ENCODE measurements around the gene GPD1. TPM values are rescaled to one million over a fixed set of nuclear protein-coding genes. Genes with fewer than 3 reads are reported as not detected.
"Not testable (repeated sequence)": the region's sequence is repeated elsewhere in the genome, so short reads cannot be mapped to it uniquely, and the experiment has no call there.

The GPD1 gene
- total RNA-seq, 2 experiments from 2014 or later: 0.41 to 0.47 TPM

DNA sequence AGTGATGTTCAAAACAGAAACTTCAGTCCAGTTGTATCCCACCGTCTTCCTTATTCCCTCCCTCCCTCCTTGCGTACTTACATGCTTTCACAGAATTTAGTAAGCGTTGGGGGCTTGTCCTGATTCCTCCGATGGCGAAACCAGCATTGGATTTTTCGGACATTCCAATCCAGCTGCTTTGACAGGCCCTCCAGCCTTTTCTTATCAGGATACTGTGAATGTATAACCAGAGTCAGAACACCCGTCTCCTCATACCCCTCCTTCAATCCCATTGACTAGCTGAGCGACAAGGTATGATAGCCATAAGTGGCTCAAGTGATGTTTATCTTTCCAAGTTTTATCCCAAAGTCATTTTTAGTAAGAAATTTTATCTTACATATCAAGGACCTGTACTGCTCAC, 39.2 kb downstream of the GPD1 start:
- ChIA-PET CTCF (interaction anchor here (1.5 kb wide), 2 partner anchors 11 to 32 kb away, joined by 5 read pairs; partner anchors contain the start of gene COX14), POLR2A (no interaction called here)
- H3K4me1 ChIP-seq (ENCODE audit: insufficient read depth, low read length): no peaks in the 10 kb centered on the region
- TF ChIP-seq, protein P1, sequence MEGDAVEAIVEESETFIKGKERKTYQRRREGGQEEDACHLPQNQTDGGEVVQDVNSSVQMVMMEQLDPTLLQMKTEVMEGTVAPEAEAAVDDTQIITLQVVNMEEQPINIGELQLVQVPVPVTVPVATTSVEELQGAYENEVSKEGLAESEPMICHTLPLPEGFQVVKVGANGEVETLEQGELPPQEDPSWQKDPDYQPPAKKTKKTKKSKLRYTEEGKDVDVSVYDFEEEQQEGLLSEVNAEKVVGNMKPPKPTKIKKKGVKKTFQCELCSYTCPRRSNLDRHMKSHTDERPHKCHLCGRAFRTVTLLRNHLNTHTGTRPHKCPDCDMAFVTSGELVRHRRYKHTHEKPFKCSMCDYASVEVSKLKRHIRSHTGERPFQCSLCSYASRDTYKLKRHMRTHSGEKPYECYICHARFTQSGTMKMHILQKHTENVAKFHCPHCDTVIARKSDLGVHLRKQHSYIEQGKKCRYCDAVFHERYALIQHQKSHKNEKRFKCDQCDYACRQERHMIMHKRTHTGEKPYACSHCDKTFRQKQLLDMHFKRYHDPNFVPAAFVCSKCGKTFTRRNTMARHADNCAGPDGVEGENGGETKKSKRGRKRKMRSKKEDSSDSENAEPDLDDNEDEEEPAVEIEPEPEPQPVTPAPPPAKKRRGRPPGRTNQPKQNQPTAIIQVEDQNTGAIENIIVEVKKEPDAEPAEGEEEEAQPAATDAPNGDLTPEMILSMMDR (IDR thresholded peaks at IDR 0.05): no peak
- DNase-seq (no peak), ATAC-seq (ENCODE audit: poor library complexity) (no peak)
- Mint-ChIP-seq H3K27ac (no peak overlapping the region), H3K9me3 (no peaks in the 10 kb centered on the region), H3K27me3 (no peaks in the 10 kb centered on the region), H3K36me3 (ENCODE audit: low read depth) (peaks cover 52% of the 10 kb centered on the region), H3K4me1 (ENCODE audit: low read depth) (peaks cover 9% of the 10 kb centered on the region), H3K4me3 (no peak overlapping the region)
- H3K36me3 ChIP-seq (ENCODE audit: insufficient read depth, low read length): peaks cover 48% of the 10 kb centered on the region
- no peaks in the 10 kb centered on the region for H3K27me3 ChIP-seq (ENCODE audit: control insufficient read depth in 1 of 2, insufficient read depth in 2 of 2, low read length in 2 of 2)
- intact Hi-C loops (cut with DNase I, micrococcal nuclease): no loop called here
- no peaks in the 10 kb centered on the region for H3K9me3 ChIP-seq (ENCODE audit: control insufficient read depth in 1 of 2, insufficient read depth in 1 of 2, low read length in 2 of 2)
- no peak overlapping the region for H3K4me3 ChIP-seq (ENCODE audit: low read length)
- H3K27ac ChIP-seq (ENCODE audit: low read depth in 1 of 2, low read length in 2 of 2): no peak overlapping the region

DNA sequence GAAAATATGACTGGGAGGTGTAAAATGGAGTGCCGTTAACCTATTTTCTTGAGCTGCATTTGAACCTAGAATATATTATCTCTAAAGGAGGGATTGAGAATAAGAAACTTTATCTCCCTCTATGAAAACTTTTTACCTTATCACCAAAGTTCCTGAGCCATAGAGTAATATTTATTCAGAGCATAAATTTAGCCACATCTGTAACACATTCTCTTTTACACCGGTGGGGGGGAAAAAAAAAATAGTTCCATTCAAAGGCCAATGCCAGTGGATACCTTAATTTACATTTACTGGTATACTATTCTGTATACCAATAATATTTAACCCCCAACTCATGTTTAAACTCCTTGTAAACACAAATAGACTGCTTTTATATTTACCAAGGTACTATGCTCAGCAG, 41.6 kb downstream of the GPD1 start:
- POLR2A ChIA-PET: no interaction called here
- H3K27ac Mint-ChIP-seq: no peak overlapping the region
- no peaks in the 10 kb centered on the region for H3K27me3 Mint-ChIP-seq

DNA sequence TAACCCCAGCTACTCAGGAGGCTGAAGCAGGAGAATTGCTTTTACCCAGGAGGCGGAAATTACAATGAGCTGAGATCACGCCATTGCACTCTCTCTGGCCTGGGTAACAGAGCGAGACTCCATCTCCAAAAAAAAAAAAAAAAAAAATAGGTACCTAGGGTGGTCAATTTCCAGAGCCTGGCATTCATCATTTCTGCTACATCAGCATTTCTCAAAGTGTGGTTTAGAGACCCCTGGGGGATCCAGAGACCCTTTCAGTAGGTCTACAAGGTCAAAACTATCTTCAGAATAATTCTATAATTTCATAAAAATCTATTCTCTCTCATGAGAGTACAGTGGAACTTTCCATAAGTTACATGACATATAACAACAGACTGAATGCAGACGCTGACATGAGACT, 43.5 kb downstream of the GPD1 start:
- no peaks in the 10 kb centered on the region for H3K4me1 ChIP-seq (ENCODE audit: insufficient read depth, low read length)
- Mint-ChIP-seq H3K27ac (no peak overlapping the region), H3K9me3 (no peaks in the 10 kb centered on the region), H3K4me1 (ENCODE audit: low read depth) (peaks cover 31% of the 10 kb centered on the region), H3K4me3 (no peak overlapping the region), H3K27me3 (no peaks in the 10 kb centered on the region), H3K36me3 (ENCODE audit: low read depth) (peaks cover 34% of the 10 kb centered on the region)
- no peak overlapping the region for H3K27ac ChIP-seq (ENCODE audit: low read depth in 1 of 2, low read length in 2 of 2)
- DNase-seq: no peak
- intact Hi-C loops (cut with DNase I, micrococcal nuclease): no loop called here
- no peaks in the 10 kb centered on the region for H3K27me3 ChIP-seq (ENCODE audit: control insufficient read depth in 1 of 2, insufficient read depth in 2 of 2, low read length in 2 of 2)
- peaks cover 21% of the 10 kb centered on the region for H3K36me3 ChIP-seq (ENCODE audit: insufficient read depth, low read length)
- CTCF ChIA-PET: interaction anchor here (1.3 to 3.1 kb wide), 2 partner anchors 15 to 77 kb away, joined by 4 to 12 read pairs; no protein-coding TSS in a partner anchor
- no peak overlapping the region for H3K4me3 ChIP-seq (ENCODE audit: low read length)
- H3K9me3 ChIP-seq (ENCODE audit: control insufficient read depth in 1 of 2, insufficient read depth in 1 of 2, low read length in 2 of 2): no peaks in the 10 kb centered on the region
- ATAC-seq (ENCODE audit: poor library complexity): no peak
- TF ChIP-seq, protein P1 (IDR thresholded peaks at IDR 0.05): no peak
- POLR2A ChIA-PET: interaction anchor here (1.1 kb wide), 1 partner anchor 35 kb away, joined by 4 read pairs; the partner anchor contains the start of gene COX14

More for the DNA sequence above, 41.6 kb downstream of the GPD1 start:
- CTCF ChIA-PET: no interaction called here
- Mint-ChIP-seq H3K4me1 (ENCODE audit: low read depth) (peaks cover 20% of the 10 kb centered on the region), H3K36me3 (ENCODE audit: low read depth) (peaks cover 49% of the 10 kb centered on the region), H3K4me3 (no peak overlapping the region), H3K9me3 (no peaks in the 10 kb centered on the region)
- ATAC-seq (ENCODE audit: poor library complexity): no peak
- TF ChIP-seq, protein P1 (IDR thresholded peaks at IDR 0.05): no peak
- Histone ChIP-seq H3K4me1 (ENCODE audit: insufficient read depth, low read length) (no peaks in the 10 kb centered on the region), H3K27me3 (ENCODE audit: control insufficient read depth in 1 of 2, insufficient read depth in 2 of 2, low read length in 2 of 2) (no peaks in the 10 kb centered on the region), H3K27ac (ENCODE audit: low read depth in 1 of 2, low read length in 2 of 2) (no peak overlapping the region), H3K9me3 (ENCODE audit: control insufficient read depth in 1 of 2, insufficient read depth in 1 of 2, low read length in 2 of 2) (no peaks in the 10 kb centered on the region), H3K4me3 (ENCODE audit: low read length) (no peak overlapping the region), H3K36me3 (ENCODE audit: insufficient read depth, low read length) (peaks cover 39% of the 10 kb centered on the region)
- DNase-seq: no peak
- intact Hi-C loops (cut with DNase I, micrococcal nuclease): no loop called here

- H3K4me1 ChIP-seq (ENCODE audit: insufficient read depth, low read length); DNase-seq; intact Hi-C loops (cut with DNase I, micrococcal nuclease); H3K27ac Mint-ChIP-seq; H3K4me3 ChIP-seq (ENCODE audit: low read length); H3K27me3 Mint-ChIP-seq; ATAC-seq (ENCODE audit: poor library complexity); H3K27ac ChIP-seq (ENCODE audit: low read depth in 1 of 2, low read length in 2 of 2); H3K4me3 Mint-ChIP-seq; POLR2A ChIA-PET; H3K27me3 ChIP-seq (ENCODE audit: control insufficient read depth in 1 of 2, insufficient read depth in 2 of 2, low read length in 2 of 2); H3K9me3 Mint-ChIP-seq; H3K9me3 ChIP-seq (ENCODE audit: control insufficient read depth in 1 of 2, insufficient read depth in 1 of 2, low read length in 2 of 2): not testable (repeated sequence)
- H3K36me3 Mint-ChIP-seq (ENCODE audit: low read depth): peaks cover 27% of the 10 kb centered on the region
- peaks cover 14% of the 10 kb centered on the region for H3K36me3 ChIP-seq (ENCODE audit: insufficient read depth, low read length)
- H3K4me1 Mint-ChIP-seq (ENCODE audit: low read depth): peaks cover 31% of the 10 kb centered on the region
- CTCF ChIA-PET: interaction anchor here (1.3 to 3.1 kb wide), 2 partner anchors 15 to 77 kb away, joined by 4 to 12 read pairs; no protein-coding TSS in a partner anchor
Observed at GRCh38 chr12:50148011-50148410, 44.2 kb downstream of the GPD1 start.

Measured in CD4-positive, alpha-beta T cell (primary cell).